ENCODE measurements around the gene RBM47.
"Not testable (repeated sequence)": the region's sequence is repeated elsewhere in the genome, so short reads cannot be mapped to it uniquely, and the experiment has no call there.

The RBM47 gene

GRCh38 chr4:40438384-40439026 is 191.2 kb downstream of the RBM47 start:
- DNase-seq (ENCODE audit: low read depth), result no peak
- H3K4me3 ChIP-seq (ENCODE audit: low read length), result no peak overlapping the region
- no peak for TF ChIP-seq CTCF (conservative IDR thresholded peaks at IDR 0.05; ENCODE audit: low read depth, low read length)

- no peak for TF ChIP-seq CTCF (conservative IDR thresholded peaks at IDR 0.05; ENCODE audit: low read depth, low read length)
- H3K4me3 ChIP-seq (ENCODE audit: low read length), result no peak overlapping the region
- DNase-seq (ENCODE audit: low read depth), result no peak
Measured at GRCh38 chr4:40437741-40438383, 191.8 kb downstream of the RBM47 start.

GRCh38 chr4:40435306-40435705 is 194.4 kb downstream of the RBM47 start:
- H3K4me3 ChIP-seq (ENCODE audit: low read length); DNase-seq (ENCODE audit: low read depth): not testable (repeated sequence)

GRCh38 chr4:40434126-40434687 is 195.5 kb downstream of the RBM47 start:
- DNase-seq (ENCODE audit: low read depth), result no peak
- no peak overlapping the region for H3K4me3 ChIP-seq (ENCODE audit: low read length)

GRCh38 chr4:40432504-40432903 is 197.2 kb downstream of the RBM47 start:
- no peak for DNase-seq (ENCODE audit: low read depth)
- TF ChIP-seq CTCF (conservative IDR thresholded peaks at IDR 0.05; ENCODE audit: low read depth, low read length), result no peak
- H3K4me3 ChIP-seq (ENCODE audit: low read length), result no peak overlapping the region

More at GRCh38 chr4:40434126-40434687, 195.5 kb downstream of the RBM47 start:
- no peak for TF ChIP-seq CTCF (conservative IDR thresholded peaks at IDR 0.05; ENCODE audit: low read depth, low read length)

GRCh38 chr4:40427871-40428270 is 201.8 kb downstream of the RBM47 start:
- not testable (repeated sequence) for H3K4me3 ChIP-seq (ENCODE audit: low read length); DNase-seq (ENCODE audit: low read depth)

GRCh38 chr4:40427128-40427527 is 202.5 kb downstream of the RBM47 start:
- no peak for TF ChIP-seq CTCF (conservative IDR thresholded peaks at IDR 0.05; ENCODE audit: low read depth, low read length)
- H3K4me3 ChIP-seq (ENCODE audit: low read length), result no peak overlapping the region
- no peak for DNase-seq (ENCODE audit: low read depth)

Data from retinal pigment epithelial cell (primary cell).